GM19455 (cell line): ENCODE measurements around the gene EEF1AKMT2.

Source experiments
- ATAC-seq: cut with Tn5 transposase; IDR thresholded peaks from one replicate; pipeline ENCODE4 v1.9.1; 2021; ENCODE audit not compliant: unreplicated experiment

The EEF1AKMT2 gene

GRCh38 chr10:124723826-124724225 is 67.9 kb downstream of the EEF1AKMT2 start:
- ATAC-seq: no peak

DNA sequence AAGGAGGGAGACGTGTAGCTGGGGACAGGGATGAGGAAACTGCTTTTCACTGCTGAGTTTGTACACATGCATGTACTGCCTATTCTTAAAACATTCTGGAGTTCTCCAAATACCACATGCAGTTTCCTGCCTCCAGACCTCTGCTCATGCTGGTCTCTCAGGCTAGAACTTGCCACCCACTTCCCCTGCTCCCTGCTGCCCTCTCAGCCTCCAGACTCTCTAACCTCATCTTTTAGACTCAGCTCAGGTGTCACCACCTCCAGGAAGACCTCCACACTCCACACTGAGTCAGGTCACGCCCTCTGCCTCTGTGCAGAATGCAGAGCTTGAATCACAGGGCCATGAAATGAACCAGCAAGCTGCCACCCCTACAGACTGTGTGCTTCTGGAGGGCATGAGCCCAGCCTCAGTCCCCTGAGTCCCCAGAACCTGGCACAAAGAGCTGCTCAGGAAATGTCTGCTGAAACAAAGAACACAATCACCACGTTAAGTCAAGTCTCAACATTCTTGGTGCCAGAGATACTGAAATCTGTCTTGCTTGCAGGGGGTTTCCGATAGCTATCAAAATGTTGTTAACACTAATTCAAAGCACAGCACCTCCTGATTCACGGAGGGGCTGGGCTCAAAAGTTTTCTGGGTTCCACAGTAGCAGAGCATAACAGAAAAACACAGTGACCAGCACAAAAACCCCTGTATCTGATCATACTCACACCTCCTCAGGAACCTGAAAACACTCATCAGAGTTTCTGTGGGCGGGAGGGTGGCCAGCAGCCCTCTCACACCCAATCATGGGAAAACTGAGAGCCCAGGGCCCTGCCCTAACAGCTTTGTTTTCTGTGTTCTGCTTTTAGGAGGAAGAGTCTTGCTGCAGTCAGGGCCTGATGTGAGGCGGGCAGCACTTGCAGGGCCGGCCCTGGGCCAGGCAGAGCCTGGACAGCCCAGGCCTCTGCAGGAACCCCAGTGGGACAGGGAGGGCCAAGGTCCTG is 68.6 kb downstream of the EEF1AKMT2 start:
- ATAC-seq: peak; percentile 71

DNA sequence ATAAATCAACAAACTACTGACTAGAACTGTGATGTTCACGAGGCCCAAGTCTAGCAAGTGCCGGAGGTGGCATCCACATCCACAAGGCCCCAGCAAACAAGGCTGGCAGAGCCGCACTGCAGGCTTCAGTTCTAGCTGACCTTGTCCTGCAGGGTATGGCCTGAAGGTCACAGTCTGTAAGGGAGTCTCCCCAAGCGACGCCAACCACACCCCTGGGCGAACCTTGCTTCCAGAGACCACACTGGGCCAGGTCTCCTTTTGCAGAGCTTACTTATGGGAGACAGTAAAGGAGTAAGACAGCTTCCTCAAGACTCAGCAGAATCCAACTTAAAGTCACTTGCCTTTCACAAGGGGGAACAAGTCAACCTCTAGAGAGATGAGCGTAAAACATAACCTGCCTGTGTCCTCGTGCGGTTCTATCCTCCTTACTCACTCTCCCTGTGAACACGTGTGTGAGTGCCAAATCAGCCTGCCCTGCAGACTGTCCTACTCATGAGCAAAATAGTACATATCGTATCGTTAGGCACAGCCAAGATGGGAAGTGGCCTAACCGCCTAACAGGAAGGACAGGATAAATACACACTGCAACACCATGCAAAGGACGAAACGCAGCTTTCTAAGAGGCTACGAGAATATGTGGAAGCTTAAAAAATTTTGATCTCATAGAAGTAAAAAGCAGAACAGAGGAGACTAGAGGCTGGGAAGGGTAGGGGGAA is 70.2 kb downstream of the EEF1AKMT2 start:
- no peak for ATAC-seq

GRCh38 chr10:124719213-124719851 is 72.4 kb downstream of the EEF1AKMT2 start:
- ATAC-seq: peak; percentile 46

- peak; percentile 49 for ATAC-seq
Observed at GRCh38 chr10:124717911-124718741, 73.6 kb downstream of the EEF1AKMT2 start.

DNA sequence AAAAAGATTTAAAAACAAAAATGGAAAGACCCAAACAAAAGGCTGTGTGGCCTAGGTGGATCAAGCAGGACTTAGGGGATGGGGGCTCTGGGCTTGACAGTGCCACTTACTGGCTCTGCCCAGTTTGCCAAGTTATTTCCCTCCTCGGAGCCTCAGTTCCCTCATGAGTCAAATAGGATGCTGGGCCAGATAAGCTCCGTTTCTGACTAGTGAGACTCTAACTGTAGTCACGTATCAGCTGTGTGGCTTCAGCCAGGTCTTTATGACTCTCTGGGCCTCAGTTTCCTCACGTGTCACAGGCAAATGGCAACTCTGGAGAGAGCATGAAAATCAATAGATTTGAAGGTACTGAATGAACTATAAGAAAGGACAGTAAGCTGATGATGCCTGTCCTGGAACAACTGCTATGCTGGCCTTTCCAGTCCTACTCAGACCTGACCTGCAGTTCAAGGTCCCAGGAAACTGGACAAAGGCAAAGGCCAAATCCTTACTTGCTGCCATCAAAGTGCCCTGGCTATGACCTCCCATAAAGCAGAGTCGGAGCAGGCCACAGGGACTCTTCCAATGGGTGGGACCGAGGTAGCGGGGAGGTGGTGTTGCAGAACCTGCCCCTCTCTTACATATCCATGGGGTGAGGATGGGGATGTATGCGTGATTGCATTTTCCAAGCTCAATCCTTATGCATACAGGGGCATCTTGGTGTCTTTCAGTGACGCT is 74.5 kb downstream of the EEF1AKMT2 start:
- ATAC-seq: no peak

GRCh38 chr10:124716369-124716768 is 75.3 kb downstream of the EEF1AKMT2 start:
- ATAC-seq: no peak

- no peak for ATAC-seq
Observed at GRCh38 chr10:124715439-124715838, 76.2 kb downstream of the EEF1AKMT2 start.

DNA sequence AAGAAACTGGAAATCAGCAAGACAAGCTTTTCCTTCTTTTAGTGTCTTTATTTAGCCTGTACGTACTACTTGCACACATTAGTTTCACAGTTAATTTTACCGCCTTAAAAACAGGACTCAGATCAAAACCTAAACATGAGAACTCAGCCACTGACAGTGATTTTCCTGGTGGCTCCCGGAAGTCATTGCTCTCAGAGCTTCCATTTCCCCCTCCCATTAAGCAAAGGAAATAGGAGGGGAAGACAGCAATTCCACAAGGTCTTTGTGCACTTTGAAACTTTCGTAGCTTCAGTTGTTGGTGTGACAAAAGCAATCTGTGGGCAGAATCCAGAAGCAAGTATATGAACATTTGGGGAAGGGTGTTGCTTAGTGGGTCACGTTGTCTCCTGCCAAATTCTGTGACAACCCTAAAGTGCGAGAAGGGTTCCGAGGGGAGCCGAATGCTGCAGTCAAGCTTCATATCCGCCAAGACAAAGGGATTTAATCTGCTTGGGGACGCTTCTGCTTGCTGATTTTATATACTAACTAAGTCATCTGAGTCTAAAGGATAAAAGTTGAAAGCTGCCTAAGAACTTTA is 77.9 kb downstream of the EEF1AKMT2 start:
- no peak for ATAC-seq

- ATAC-seq: no peak
Observed at GRCh38 chr10:124712704-124713407, 78.8 kb downstream of the EEF1AKMT2 start.

DNA sequence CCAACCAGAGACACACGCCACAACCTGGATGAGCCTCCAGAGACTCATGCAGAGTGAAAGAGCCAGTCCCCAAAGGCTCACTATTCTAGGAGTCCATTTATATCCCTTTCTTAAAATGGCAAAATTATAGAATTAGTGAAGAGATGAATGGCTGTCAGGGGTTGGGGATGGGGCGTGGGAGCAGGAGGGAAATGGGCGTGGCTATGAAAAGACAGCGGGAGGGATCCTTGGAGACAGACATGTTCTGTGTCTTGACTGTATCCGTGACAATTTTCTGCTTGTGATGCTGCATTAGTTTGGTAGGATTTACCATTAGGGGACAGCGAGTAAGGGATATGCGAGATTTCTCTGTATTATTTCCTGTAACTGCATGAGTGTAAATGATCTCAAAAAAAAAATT is 80.5 kb downstream of the EEF1AKMT2 start:
- no peak for ATAC-seq

- no peak for ATAC-seq
Observed at GRCh38 chr10:124710266-124710881, 81.3 kb downstream of the EEF1AKMT2 start.

DNA sequence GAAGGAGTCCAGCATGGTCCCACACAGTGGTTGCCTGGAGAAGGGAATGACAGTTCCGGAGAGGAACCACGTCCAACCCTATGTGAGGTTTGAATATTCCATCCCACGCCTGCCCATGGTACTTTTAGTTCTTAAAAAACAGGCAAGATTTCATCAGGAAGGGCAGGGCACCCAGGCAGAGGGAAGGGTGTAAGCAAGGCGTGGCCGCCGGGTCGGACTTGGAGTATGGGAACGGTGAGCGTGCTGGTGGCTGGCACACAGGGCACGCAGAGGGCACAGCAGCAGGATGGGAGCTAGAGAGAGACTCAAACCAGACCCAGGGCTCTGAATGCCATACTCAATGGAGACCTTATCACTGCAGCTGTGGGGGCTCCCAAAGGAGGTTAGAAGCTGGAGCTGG is 81.8 kb downstream of the EEF1AKMT2 start:
- no peak for ATAC-seq

- ATAC-seq: no peak
Observed at GRCh38 chr10:124708922-124709520, 82.7 kb downstream of the EEF1AKMT2 start.

DNA sequence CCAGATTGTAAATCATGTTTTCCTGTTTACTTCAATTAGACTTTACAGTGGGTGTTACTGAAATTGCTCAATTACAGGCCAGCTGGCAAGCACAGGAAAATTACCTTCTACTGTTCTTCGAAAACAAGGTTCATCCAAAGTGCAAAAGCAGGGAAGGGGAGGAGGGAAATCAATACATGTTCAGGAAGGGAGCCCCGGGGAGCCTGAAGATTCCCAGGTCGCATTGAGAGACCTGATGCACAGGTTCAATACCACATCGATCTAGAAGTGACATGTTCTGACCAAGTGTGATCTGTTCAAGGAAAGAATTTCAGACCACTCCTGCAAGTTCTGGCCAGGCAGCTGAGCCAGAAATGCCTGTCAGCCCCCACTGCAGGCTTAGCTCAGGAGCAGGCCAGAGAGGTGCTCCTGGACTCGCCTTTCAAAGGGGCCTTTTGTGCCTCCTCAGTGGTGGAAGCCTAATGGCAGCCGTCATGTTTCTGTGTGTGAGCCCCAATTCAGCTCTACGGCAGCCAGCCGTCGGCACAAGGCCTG is 83.4 kb downstream of the EEF1AKMT2 start:
- no peak for ATAC-seq
